SU-DHL-6 (cell line): ENCODE measurements around the gene TNS3.

Experiments
- EZH2phosphoT487 ChIP-seq: fragments of 200-600 bp; sonication (generic), shearing (Covaris generic); conservative IDR thresholded peaks from 2 replicates; pipeline ENCODE4 v1.6.1; 2018; ENCODE audit warnings: mild to moderate bottlenecking, antibody characterized with exemption, low read length, moderate library complexity, mixed read lengths
- TF ChIP-seq, protein P1 (sequence below): fragments of 200-600 bp; sonication (generic); IDR thresholded peaks from one replicate; pipeline ENCODE4 v1.5.1; 2017; ENCODE audit warnings: antibody characterized with exemption, mild to moderate bottlenecking, low read length, moderate library complexity; ENCODE audit not compliant: insufficient read depth, poor library complexity, severe bottlenecking

DNA sequence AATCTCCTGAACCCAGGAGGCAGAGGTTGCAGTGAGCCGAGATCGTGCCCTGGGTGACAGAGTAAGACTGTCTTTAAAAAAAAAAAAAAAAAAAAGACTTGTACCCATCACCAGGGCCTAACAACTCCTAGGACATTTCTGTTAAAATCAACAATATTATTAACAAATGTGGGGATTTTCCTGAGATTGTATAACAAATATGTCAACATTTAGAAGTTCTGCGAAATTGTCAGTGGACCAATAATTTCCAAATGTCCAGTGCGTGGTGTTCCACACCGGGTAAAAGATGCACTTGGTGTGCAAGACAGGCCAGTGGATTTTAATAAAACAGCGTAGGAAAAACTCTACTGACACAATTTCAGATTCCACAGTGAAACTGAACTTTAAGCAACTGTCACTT is 71.1 kb downstream of the TNS3 start:
- TF ChIP-seq, protein P1, sequence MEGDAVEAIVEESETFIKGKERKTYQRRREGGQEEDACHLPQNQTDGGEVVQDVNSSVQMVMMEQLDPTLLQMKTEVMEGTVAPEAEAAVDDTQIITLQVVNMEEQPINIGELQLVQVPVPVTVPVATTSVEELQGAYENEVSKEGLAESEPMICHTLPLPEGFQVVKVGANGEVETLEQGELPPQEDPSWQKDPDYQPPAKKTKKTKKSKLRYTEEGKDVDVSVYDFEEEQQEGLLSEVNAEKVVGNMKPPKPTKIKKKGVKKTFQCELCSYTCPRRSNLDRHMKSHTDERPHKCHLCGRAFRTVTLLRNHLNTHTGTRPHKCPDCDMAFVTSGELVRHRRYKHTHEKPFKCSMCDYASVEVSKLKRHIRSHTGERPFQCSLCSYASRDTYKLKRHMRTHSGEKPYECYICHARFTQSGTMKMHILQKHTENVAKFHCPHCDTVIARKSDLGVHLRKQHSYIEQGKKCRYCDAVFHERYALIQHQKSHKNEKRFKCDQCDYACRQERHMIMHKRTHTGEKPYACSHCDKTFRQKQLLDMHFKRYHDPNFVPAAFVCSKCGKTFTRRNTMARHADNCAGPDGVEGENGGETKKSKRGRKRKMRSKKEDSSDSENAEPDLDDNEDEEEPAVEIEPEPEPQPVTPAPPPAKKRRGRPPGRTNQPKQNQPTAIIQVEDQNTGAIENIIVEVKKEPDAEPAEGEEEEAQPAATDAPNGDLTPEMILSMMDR: no peak
- no peak for TF ChIP-seq EZH2phosphoT487
